Activated CD8-positive, alpha-beta memory T cell treated with anti-CD3 and anti-CD28 coated beads, Interleukin-2, amount 10 ng/mL, durations not matched to agents 7 days and 5 days (primary cell): ENCODE data around the gene FAM234A. TPM values are rescaled to one million over a fixed set of nuclear protein-coding genes. Genes with fewer than 3 reads are reported as not detected.

ENCODE experiments used
- ATAC-seq: fragments of 150-1000 bp; cut with Tn5 transposase; one replicate; pipeline ENCODE4 v1.10.0; 2021; ENCODE audit warnings: moderate library complexity
- CTCF ChIA-PET: fragments of 350-600 bp; sonication (Branson Sonifier 250); formaldehyde crosslinking; loops from one replicate; lab custom pipeline; 2021; ENCODE audit warnings: antibody characterized with exemption; lab: Charles Lee
- DNase-seq: peaks from one replicate; pipeline ENCODE4 v3.0.0-alpha.2; 2020
- H3K27ac Mint-ChIP-seq: one replicate; pipeline ENCODE4 v1.8.0; 2021; ENCODE audit warnings: mild to moderate bottlenecking, mixed read lengths
- H3K27me3 Mint-ChIP-seq: one replicate; pipeline ENCODE4 v1.8.0; 2021; ENCODE audit warnings: mixed read lengths
- H3K36me3 Mint-ChIP-seq: one replicate; pipeline ENCODE4 v1.8.0; 2021; ENCODE audit warnings: mild to moderate bottlenecking, mixed read lengths
- H3K4me1 Mint-ChIP-seq: one replicate; pipeline ENCODE4 v1.8.0; 2021; ENCODE audit warnings: mixed read lengths
- H3K4me3 Mint-ChIP-seq: one replicate; pipeline ENCODE4 v1.8.0; 2021; ENCODE audit warnings: mild to moderate bottlenecking, moderate library complexity, mixed read lengths
- H3K9me3 Mint-ChIP-seq: one replicate; pipeline ENCODE4 v1.8.0; 2022; ENCODE audit warnings: low read depth, mixed read lengths
- total RNA-seq, 2 experiments: library from RNA; stranded (reverse); gene quantifications; one replicate each; pipeline ENCODE4 v1.2.3, GENCODE V29; 2021

FAM234A gene
- total RNA-seq, 2 experiments from 2014 or later = 9.1 to 10.1 TPM

DNA sequence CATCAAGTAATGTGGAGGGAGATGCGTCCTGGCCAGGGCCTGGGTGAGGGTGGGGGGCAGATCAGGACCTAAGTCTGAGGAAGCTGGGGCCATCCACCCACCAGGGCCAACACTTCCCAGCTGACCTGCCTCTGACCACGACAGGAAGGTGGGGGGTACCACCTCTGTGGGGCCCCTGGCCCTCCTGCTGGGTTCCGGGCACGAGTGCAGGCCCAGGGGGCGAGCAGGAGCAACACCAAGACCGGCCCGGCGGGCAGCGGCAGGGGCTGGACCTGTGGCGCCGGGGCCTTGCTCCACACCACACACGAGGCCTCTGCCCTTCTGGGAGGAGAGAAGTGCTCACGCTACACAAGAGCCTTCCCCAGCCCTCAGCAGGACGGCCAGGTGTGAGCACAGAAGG lies 61.7 kb downstream of the FAM234A start:
- Mint-ChIP-seq H3K4me3 (no peak overlapping the region), H3K27ac (no peak overlapping the region), H3K9me3 (no peaks in the 10 kb centered on the region), H3K36me3 (no peaks in the 10 kb centered on the region), H3K27me3 (no peaks in the 10 kb centered on the region), H3K4me1 (no peaks in the 10 kb centered on the region)
- no peak for DNase-seq
- CTCF ChIA-PET = interaction anchor here (1.4 kb wide), 1 partner anchor 230 kb away, joined by 3 read pairs; no protein-coding TSS in a partner anchor
- ATAC-seq = no peak

DNA sequence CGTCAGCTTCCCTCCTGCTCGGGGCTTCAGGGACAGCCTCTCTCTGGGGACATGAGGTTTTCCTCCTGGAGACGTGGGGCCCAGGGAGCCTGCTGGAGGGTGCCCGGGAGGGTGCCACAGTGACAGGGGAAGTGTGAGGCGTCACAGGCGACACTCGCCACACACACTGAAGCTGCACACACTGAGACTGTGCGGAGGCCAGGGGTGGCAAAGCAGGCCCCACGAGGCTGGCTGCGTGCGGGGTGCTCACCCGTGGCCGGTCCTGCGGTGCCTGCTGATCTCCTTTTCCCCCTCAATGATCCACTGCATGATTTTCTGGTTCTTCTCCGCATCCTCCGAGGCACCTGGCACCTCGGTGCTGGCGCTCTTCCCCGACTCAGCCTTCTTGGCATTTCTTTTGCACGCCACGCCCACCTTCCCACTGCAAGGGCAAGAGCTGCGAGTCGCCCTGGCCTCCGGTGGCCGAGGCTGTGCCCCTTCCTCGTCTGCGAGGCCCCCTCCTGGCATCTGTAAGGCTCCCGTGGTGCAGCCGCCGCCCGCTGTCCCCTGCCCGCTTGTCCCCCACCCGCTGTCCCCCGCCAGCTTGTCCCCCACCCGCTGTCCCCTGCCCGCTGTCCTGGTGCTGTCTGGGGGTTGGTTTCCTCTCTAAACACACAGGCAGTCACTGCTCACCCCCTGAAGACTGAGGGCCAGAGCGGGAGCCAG lies 62.3 kb downstream of the FAM234A start:
- no peaks in the 10 kb centered on the region for H3K9me3 Mint-ChIP-seq
- no peaks in the 10 kb centered on the region for H3K4me1 Mint-ChIP-seq
- H3K36me3 Mint-ChIP-seq = no peaks in the 10 kb centered on the region
- no peaks in the 10 kb centered on the region for H3K27me3 Mint-ChIP-seq
- no peak overlapping the region for H3K4me3 Mint-ChIP-seq
- H3K27ac Mint-ChIP-seq = no peak overlapping the region
- ATAC-seq (no peak), DNase-seq (no peak)
- CTCF ChIA-PET = interaction anchor here (1.4 kb wide), 1 partner anchor 231 kb away, joined by 3 read pairs; no protein-coding TSS in a partner anchor

- Mint-ChIP-seq H3K36me3 (no peaks in the 10 kb centered on the region), H3K27me3 (no peaks in the 10 kb centered on the region), H3K4me3 (no peak overlapping the region), H3K9me3 (no peaks in the 10 kb centered on the region), H3K4me1 (no peaks in the 10 kb centered on the region), H3K27ac (no peak overlapping the region)
- CTCF ChIA-PET = no interaction called here
- ATAC-seq (no peak), DNase-seq (no peak)
Observed at GRCh38 chr16:297832-298231, 63.2 kb downstream of the FAM234A start.

- Mint-ChIP-seq H3K9me3 (no peaks in the 10 kb centered on the region), H3K27ac (no peak overlapping the region), H3K27me3 (no peaks in the 10 kb centered on the region), H3K4me3 (no peak overlapping the region), H3K4me1 (no peaks in the 10 kb centered on the region), H3K36me3 (no peaks in the 10 kb centered on the region)
- no peak for ATAC-seq
- CTCF ChIA-PET = no interaction called here
- no peak for DNase-seq
Observed at GRCh38 chr16:301235-301634, 66.6 kb downstream of the FAM234A start.

GRCh38 chr16:301950-302349 lies 67.3 kb downstream of the FAM234A start:
- DNase-seq (no peak), ATAC-seq (no peak)
- no peak overlapping the region for H3K27ac Mint-ChIP-seq
- H3K9me3 Mint-ChIP-seq = no peaks in the 10 kb centered on the region
- no peaks in the 10 kb centered on the region for H3K36me3 Mint-ChIP-seq
- H3K4me1 Mint-ChIP-seq = no peaks in the 10 kb centered on the region
- H3K4me3 Mint-ChIP-seq = no peak overlapping the region
- CTCF ChIA-PET = no interaction called here
- H3K27me3 Mint-ChIP-seq = no peaks in the 10 kb centered on the region

- ATAC-seq (peak; percentile 30), DNase-seq (no peak)
- H3K4me1 Mint-ChIP-seq = peaks cover 15% of the 10 kb centered on the region
- CTCF ChIA-PET = interaction anchor here (1.2 kb wide), 1 partner anchor 207 kb away, joined by 3 read pairs; no protein-coding TSS in a partner anchor
- no peaks in the 10 kb centered on the region for H3K9me3 Mint-ChIP-seq
- H3K4me3 Mint-ChIP-seq = no peak overlapping the region
- no peak overlapping the region for H3K27ac Mint-ChIP-seq
- no peaks in the 10 kb centered on the region for H3K27me3 Mint-ChIP-seq
- no peaks in the 10 kb centered on the region for H3K36me3 Mint-ChIP-seq
Observed at GRCh38 chr16:303760-304505, 69.3 kb downstream of the FAM234A start.

DNA sequence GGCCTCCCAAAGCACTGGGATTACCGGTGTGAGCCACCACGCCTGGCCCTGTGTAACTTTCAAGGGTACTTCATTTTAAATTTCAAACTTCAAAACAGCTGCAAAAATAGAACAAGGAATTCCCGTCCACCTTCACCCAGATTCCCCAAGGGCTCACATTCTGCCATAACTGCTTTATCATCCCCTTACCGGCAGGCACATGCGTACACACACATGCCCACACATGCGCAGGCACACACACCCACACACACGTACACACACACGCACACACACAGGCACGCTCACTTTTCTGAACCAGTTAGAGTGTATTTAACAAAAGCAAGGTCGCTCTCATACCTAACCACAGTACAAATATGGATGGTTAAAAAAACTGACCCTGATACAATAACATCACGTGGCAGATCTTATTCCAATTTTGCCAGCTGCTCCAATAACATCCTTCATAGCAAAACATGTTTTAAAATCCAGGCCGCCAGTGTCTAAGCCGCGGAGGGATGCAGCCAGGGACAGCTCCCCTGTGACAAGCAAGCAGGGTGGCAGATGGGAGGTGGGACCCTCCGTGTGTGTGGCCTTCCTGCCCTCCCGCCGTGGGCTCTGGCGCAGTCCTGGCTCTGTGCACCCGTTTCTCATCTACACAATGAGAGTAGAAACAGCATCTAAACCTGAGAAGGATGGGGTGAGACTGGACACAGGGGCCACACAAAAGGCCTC lies 71.5 kb downstream of the FAM234A start:
- Mint-ChIP-seq H3K27ac (no peak overlapping the region), H3K36me3 (peaks cover 1% of the 10 kb centered on the region), H3K4me1 (peaks cover 22% of the 10 kb centered on the region), H3K4me3 (no peak overlapping the region), H3K9me3 (no peaks in the 10 kb centered on the region), H3K27me3 (no peaks in the 10 kb centered on the region)
- ATAC-seq = no peak
- DNase-seq = no peak
- CTCF ChIA-PET = no interaction called here

DNA sequence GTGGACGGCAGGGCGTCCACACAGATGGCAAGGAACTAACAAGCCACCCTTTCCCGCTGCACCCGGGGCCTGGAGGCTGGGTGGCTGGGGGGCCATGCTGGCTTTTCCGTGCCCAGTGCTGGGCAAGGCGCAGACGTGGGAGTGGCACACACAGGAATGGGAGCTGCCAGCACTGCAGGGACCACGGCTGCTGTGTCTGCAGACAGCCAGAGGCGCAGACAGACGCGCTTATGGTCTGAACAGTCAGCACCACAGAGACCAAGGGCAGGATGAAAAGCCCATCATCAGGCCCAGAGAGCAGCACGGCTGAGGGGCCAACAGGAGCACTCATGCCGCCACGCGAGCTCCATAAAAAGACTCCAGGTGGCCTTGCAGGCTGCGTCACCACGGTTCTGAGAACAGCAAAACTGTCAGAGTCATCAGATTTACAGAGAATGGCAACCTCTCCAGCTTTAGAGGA lies 72.3 kb downstream of the FAM234A start:
- ATAC-seq = no peak
- Mint-ChIP-seq H3K4me1 (peaks cover 22% of the 10 kb centered on the region), H3K9me3 (no peaks in the 10 kb centered on the region), H3K27ac (no peak overlapping the region), H3K36me3 (peaks cover 1% of the 10 kb centered on the region), H3K27me3 (no peaks in the 10 kb centered on the region), H3K4me3 (no peak overlapping the region)
- CTCF ChIA-PET = no interaction called here
- no peak for DNase-seq

GRCh38 chr16:307691-308312 lies 73.2 kb downstream of the FAM234A start:
- Mint-ChIP-seq H3K4me3 (no peak overlapping the region), H3K9me3 (no peaks in the 10 kb centered on the region), H3K27me3 (no peaks in the 10 kb centered on the region), H3K4me1 (peaks cover 22% of the 10 kb centered on the region), H3K36me3 (peaks cover 1% of the 10 kb centered on the region), H3K27ac (no peak overlapping the region)
- CTCF ChIA-PET = no interaction called here
- ATAC-seq = no peak
- DNase-seq = no peak

GRCh38 chr16:309476-309875 lies 74.9 kb downstream of the FAM234A start:
- peaks cover 1% of the 10 kb centered on the region for H3K36me3 Mint-ChIP-seq
- peaks cover 22% of the 10 kb centered on the region for H3K4me1 Mint-ChIP-seq
- no peak overlapping the region for H3K27ac Mint-ChIP-seq
- no peaks in the 10 kb centered on the region for H3K9me3 Mint-ChIP-seq
- H3K4me3 Mint-ChIP-seq = no peak overlapping the region
- ATAC-seq (peak; percentile 65), DNase-seq (peak; percentile 51)
- CTCF ChIA-PET = interaction anchor here (1.2 to 1.9 kb wide), 4 partner anchors 43 to 202 kb away, joined by 3 to 7 read pairs (median 4); partner anchors contain the start of genes AXIN1 and FAM234A
- no peaks in the 10 kb centered on the region for H3K27me3 Mint-ChIP-seq

DNA sequence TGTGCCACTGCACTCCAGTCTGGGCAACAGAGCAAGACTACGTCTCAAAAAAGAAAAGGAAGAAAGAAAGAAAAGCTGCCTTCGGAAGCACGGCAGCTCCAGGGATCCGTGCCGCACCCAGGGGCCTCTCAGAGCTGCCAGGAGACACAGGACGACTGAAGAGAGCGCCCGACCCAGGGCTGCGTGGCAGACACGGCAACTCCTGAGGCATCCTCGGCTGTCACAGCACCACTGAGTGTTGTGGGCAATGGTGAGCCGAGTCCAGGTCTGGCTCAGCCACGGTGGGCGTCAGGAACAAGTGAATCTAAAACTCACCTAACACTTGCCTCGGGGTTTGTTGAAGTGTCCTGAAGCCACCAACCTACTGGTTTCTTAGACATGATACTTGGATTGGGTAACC lies 77.1 kb downstream of the FAM234A start:
- no peak for ATAC-seq

DNA sequence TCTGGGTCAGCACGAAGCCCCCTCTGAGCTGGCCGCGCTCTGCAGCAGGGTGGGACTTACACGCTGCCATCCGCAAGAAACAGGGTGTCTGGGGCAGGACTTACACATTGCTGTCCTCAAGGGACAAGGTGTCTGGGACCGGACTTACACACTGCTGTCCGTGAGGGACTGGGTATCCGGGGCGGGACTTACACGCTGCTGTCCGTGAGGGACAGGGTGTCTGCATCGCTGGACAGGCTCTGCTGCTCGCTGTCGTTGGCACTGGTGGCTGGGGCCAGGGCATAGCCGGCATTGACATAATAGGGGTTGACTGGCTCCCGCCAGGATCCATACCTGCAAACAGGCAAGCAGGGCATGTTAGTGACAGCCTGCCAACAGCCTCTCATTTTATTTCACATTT lies 79.7 kb downstream of the FAM234A start:
- DNase-seq = no peak
- Mint-ChIP-seq H3K9me3 (no peaks in the 10 kb centered on the region), H3K36me3 (no peaks in the 10 kb centered on the region), H3K4me1 (peaks cover 18% of the 10 kb centered on the region), H3K4me3 (no peak overlapping the region), H3K27ac (no peak overlapping the region), H3K27me3 (no peaks in the 10 kb centered on the region)
- ATAC-seq = no peak
- CTCF ChIA-PET = no interaction called here

More for the DNA sequence above, 77.1 kb downstream of the FAM234A start:
- no peak overlapping the region for H3K4me3 Mint-ChIP-seq
- DNase-seq = no peak
- no peaks in the 10 kb centered on the region for H3K9me3 Mint-ChIP-seq
- H3K4me1 Mint-ChIP-seq = peaks cover 25% of the 10 kb centered on the region
- no peaks in the 10 kb centered on the region for H3K27me3 Mint-ChIP-seq
- no peak overlapping the region for H3K27ac Mint-ChIP-seq
- CTCF ChIA-PET = no interaction called here
- H3K36me3 Mint-ChIP-seq = peaks cover 1% of the 10 kb centered on the region

- Mint-ChIP-seq H3K4me3 (no peak overlapping the region), H3K27me3 (no peaks in the 10 kb centered on the region), H3K9me3 (no peaks in the 10 kb centered on the region), H3K4me1 (peaks cover 17% of the 10 kb centered on the region), H3K36me3 (no peaks in the 10 kb centered on the region), H3K27ac (no peak overlapping the region)
- ATAC-seq (no peak), DNase-seq (no peak)
- CTCF ChIA-PET = no interaction called here
Observed at GRCh38 chr16:314795-315299, 80.2 kb downstream of the FAM234A start.
